ENCODE results near the gene IFT80.
"Not testable (repeated sequence)": the region's sequence is repeated elsewhere in the genome, so short reads cannot be mapped to it uniquely, and the experiment has no call there.

Gene IFT80

GRCh38 chr3:160355826-160356225 is 43.2 kb downstream of the IFT80 start:
- DNase-seq, result no peak

DNA sequence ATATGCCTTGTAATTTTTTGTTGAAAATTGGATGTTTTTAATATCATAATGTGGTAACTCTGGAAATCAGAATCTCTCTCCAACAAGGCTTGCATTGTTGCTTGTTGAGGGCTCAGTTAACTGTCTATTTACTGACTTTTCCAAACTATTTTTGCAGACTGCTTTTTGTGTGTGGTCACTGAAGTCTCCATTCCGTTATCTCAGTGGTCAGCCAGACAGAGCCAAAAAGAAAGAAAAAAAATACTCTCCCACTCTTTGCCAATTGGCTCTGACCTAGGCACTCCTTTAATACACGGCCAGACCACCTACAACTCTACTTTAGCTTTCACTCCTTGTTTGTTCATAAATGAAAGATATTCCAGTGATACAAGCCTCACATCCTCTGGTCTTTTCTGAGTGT is 52.5 kb downstream of the IFT80 start:
- DNase-seq, result no peak

DNA sequence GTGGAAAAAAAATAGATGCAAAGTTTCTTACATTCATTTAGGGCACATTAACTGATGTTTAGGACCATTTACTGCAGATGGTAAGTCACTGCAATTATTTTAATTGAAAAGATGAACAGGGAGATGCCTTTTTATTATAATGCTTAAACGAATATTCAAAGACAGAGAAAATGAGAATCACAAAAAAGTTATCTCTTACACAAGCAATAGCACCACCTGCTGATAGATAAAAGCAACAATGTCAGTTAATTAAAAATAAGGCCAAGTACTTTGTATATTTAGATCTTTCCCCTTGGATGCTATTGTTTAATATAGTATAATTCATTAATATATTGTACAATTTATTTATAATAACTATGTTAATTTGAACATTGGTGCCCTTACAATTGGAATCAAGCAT is 55.9 kb downstream of the IFT80 start:
- DNase-seq, result no peak

GRCh38 chr3:160340351-160340750 is 58.7 kb downstream of the IFT80 start:
- DNase-seq, result no peak

- no peak for DNase-seq
Measured at GRCh38 chr3:160331127-160331937, 67.7 kb downstream of the IFT80 start.

DNA sequence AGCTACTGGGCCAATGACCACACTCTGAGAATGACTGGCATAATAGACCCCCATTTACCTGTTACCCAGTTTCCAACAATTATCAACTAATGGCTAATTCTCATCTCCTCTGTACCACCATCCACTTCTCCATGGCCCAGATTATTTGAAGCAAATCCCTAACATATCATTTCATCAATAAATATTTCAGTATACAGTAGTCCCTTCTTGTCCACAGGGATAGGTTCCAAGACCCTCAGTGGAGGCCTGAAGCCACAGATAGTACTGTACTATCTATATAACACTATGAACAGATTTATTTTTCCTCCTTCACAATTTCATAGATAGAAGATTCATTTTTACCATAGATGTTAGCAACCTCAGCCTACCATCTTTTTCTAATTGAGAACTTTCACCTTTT is 68.3 kb downstream of the IFT80 start:
- no peak for DNase-seq

- DNase-seq, result no peak
Measured at GRCh38 chr3:160330109-160330508, 68.9 kb downstream of the IFT80 start.

- not testable (repeated sequence) for DNase-seq
Measured at GRCh38 chr3:160326286-160326685, 72.7 kb downstream of the IFT80 start.

DNA sequence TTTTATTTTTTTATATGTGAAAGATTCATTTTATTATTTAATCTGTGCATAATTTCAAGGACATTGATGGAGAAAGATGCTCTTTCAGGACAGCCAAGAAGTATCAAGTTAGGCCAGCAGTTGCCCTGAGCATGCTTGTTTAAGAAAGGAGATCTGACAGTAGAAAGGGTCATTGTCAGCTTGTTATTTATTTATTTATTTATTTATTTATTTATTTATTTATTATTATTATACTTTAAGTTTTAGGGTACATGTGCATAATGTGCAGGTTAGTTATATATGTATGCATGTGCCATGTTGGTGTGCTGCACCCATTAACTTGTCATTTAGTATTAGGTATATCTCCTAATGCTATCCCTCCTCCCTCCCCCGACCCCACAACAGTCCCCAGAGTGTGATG is 77.2 kb downstream of the IFT80 start:
- not testable (repeated sequence) for DNase-seq

GRCh38 chr3:160319322-160319721 is 79.7 kb downstream of the IFT80 start:
- no peak for DNase-seq

- no peak for DNase-seq
Measured at GRCh38 chr3:160314995-160315394, 84.0 kb downstream of the IFT80 start.

GRCh38 chr3:160312014-160312624 is 86.9 kb downstream of the IFT80 start:
- no peak for DNase-seq

DNA sequence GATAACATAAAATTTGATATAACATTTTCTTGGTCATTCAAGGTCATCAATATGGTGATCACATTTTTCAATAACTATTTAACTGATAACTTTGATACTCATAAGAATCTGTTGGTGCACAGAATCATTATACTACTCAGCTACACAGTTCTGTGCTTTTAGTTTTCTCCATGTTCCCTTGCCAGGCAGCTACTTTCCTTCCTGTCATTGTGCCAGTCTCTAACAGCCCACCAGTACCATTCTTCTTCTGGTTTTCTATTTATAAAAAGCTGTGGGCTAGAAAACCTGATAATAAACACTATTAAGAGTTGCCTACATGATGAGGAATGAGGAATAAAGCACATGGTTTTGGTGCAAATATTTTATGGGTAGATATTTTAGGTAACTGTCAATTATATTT is 96.2 kb downstream of the IFT80 start:
- DNase-seq, result no peak

GRCh38 chr3:160296591-160296990 is 102.4 kb downstream of the IFT80 start:
- DNase-seq, result no peak

- DNase-seq, result no peak
Measured at GRCh38 chr3:160291909-160292299, 107.1 kb downstream of the IFT80 start.

DNA sequence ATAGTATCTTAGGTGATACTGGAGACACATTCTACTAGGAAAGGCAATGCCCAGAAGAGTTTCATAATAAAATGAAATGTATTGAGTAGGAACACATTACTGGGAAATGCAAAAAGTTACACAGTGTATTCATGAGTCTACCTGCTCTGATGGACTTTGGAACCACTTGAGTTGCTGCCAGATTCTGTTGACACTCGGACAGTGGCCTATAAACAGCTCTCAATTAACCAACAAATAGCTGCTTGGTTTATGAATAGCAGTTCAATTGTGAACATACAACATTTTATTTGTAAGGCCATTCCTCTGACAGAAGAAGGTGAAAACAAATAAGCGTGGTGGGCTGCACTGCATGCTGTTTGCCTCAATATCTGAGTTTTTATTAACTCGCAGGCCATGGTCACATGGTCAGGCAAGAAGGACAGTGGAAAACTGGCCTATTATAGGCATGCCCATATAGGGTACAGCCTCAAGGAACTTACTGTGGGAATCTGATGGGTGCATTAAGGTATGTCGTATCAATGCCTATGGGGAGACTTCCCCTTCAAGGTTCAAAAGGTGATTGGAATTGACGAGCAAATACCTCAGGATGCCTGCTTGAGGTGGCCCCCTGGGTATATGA is 107.6 kb downstream of the IFT80 start:
- DNase-seq, result no peak

DNA sequence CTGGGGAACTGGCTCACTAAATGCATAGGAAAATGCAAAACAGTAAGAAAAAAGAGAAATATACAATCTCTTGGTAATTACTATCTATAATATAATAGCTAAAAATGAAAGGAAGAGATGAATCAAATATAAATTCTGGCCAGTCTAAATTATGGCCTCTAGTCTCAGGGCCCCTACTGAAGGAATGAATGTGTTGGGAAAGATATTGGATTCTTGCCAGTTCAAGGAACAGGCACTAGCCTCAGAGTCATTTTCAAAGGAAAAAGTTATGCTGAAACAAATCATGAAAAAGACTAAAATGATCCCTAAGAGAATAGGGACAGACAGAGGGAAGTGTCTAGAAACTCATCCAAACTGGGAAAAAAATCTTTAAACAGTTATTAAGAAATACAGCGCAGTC is 111.4 kb downstream of the IFT80 start:
- DNase-seq, result no peak

GRCh38 chr3:160286231-160286630 is 112.8 kb downstream of the IFT80 start:
- DNase-seq, result no peak

- DNase-seq, result no peak
Measured at GRCh38 chr3:160280836-160281235, 118.2 kb downstream of the IFT80 start.

- DNase-seq, result no peak
Measured at GRCh38 chr3:160279657-160280056, 119.4 kb downstream of the IFT80 start.

DNA sequence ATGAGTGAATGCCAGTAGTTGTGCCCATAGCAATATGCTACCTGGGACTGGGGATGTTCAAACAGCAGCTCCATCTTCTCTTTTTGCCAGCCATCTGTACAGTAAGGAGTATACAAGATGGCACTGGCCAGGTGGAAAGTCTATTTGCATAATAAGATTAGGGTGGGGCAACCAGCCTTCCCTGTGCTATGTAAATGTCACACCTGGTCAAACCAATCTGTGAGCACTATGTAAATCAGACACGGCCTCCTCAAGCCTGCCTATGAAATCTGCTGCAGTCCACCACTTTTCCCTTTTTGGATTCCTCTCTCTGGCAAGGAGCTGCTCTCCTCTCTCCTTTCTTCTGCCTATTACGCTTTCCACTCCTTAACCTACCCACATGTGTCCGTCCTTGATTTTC is 120.8 kb downstream of the IFT80 start:
- no peak for DNase-seq

GRCh38 chr3:160265088-160265487 is 133.9 kb downstream of the IFT80 start:
- DNase-seq, result no peak

DNA sequence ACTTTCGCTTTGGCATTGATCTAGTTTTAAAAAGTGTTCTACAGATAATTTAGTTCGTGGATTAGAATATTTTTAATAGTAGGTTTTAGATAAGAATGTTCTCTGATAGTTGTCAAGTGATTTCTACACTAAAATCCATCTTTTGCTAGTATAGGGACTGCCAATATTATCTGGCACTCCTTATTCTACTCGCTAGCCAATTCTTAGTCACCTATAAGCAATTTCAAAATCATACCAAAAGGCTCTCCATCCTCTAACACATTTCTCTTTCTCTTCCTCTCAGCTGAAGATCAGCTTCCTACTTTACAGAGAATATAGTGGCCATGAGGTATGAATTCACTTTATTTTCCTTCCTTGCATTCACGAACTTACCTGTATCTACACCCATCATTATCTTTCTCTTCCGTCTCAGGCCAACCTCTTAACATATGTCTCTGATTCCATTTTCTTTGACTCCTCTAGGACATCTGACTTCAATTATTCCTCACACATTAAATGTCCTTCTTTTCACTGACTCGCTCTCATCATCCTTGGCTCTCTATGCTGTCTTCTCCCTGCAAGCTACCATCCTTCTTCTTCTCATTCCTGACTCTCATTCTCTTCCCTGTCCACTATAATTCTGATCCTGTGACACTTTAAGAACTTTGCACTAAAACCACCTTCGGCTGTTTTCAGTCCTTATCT is 138.3 kb downstream of the IFT80 start:
- DNase-seq, result no peak

DNA sequence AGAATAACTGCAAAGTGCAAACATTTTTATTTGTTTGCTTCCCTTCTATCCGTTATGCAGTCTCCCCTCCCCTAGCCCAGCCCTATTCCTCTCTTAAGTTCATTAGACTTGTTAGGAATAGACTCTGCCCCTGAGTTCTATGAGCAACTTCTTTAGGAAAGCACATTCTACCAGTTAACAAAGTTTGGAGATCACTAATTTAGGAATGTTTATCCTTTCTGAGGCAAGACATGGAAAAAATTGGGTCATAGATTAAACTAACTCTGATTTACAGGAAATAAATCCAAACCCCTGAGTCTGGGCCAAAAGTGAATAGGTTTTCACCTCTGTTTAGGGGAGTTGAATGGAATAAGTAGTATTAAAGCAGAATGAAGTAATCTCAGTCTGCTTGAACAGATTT is 139.4 kb downstream of the IFT80 start:
- DNase-seq, result no peak
